ENCODE results near the gene BAIAP3.

The BAIAP3 gene

GRCh38 chr16:1374418-1375297, 41.2 kb downstream of the BAIAP3 start:
- DNase-seq: no peak

DNA sequence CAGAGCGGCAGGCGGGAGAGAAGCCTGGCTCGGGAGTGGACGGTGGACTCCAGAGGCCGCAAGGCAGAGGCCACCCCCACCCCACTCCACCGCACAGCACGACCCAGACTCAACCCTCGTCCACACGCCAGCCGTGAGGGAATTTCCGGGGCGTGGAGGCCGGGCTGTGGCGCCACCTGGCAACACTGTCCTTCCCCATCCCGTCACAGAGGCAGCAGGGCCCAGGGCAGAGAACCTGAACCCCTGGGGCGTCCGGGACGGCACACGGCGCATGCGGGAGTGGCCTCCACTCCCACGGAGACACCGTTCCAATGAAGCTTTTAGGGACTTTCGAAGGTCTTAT, 41.8 kb downstream of the BAIAP3 start:
- no peak for DNase-seq

DNA sequence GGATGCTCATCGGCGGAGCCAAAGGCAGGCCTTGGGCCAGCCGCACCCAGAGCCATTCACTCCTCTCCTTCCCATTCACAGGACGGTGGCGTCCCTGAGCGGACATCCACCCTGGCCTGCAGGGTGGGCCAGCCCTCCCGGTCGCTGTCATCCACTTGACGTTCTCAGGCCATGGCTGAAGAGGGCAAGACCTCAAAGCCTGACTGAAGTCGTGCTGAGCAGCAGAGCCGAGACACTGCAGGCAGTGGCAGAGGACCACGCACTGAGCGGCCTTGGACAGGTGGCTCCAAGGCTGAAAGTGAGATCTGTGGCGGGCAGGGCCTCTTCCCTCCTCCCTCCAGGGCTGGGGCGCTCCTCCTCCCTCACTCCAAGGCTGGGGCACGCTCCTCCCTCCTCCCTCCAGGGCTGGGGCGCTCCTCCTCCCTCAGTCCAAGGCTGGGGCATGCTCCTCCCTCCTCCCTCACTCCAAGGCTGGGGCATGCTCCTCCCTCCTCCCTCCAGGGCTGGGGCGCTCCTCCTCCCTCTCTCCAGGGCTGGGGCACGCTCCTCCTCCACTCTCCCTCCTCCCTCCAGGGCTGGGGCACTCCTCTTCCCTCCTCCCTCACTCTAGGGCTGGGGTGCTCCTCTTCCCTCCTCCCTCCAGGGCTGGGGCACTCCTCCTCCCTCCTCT, 42.4 kb downstream of the BAIAP3 start:
- no peak for DNase-seq

- DNase-seq: no peak
These were observed 44.1 kb downstream of the BAIAP3 start for GRCh38 chr16:1377406-1378010.

DNA sequence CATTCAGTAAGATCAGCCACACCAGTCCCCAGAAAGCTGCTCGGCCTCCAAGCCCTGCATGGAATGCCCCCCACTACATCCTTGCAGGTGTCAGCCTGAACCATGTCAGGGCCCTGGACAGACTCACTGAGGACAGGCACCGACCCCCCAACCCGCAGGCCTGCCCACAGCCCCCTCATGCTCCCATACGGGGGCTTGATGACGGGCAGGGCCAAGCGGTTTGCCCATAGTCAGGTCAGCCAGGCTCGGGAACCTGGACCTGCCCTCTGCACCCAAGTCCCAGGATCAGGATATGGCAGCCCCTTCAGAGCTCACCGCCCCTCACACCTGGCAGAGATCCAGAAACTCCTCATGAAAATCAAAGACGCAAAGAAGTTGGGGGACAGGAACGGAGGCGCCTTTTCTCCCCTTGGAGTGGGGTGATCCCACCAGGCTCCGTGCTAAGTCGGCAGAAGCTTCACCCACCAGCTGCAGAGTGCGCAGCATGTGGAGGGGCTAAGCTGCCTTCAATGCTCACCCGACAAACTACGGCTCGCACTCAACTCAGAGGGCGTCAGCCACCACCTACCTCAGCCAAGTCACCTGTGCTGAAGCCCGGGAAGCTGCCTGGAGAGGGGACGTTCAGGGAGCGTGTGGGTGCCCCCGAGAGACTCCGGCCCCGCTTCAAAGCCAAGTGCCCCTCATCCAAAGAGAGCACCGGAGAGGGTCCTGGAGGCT, 44.8 kb downstream of the BAIAP3 start:
- no peak for DNase-seq

DNA sequence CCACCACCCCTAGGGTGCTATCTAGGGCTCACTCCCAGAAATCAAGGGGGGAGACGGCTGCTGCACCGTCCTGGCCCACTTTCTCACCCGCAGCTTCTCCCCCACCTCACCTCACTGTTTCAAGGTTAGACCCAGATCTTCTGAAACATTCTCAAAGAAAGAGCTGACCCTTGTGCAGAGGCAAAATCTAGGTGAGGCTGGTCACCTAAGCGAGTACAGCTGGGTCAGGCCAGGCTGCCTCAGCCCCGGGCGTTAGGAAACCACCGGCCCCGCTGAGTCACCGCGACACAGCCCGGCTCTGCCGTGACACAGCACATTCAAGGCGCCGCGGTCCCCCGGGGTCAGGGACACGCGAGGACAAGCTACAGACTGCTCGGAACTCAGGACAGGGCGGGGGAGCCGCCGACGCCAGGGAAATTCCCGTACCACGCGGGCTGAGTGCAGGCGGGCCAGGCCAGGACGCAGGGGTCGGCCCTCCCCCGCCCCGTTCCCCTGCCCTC, 45.4 kb downstream of the BAIAP3 start:
- DNase-seq: no peak

DNA sequence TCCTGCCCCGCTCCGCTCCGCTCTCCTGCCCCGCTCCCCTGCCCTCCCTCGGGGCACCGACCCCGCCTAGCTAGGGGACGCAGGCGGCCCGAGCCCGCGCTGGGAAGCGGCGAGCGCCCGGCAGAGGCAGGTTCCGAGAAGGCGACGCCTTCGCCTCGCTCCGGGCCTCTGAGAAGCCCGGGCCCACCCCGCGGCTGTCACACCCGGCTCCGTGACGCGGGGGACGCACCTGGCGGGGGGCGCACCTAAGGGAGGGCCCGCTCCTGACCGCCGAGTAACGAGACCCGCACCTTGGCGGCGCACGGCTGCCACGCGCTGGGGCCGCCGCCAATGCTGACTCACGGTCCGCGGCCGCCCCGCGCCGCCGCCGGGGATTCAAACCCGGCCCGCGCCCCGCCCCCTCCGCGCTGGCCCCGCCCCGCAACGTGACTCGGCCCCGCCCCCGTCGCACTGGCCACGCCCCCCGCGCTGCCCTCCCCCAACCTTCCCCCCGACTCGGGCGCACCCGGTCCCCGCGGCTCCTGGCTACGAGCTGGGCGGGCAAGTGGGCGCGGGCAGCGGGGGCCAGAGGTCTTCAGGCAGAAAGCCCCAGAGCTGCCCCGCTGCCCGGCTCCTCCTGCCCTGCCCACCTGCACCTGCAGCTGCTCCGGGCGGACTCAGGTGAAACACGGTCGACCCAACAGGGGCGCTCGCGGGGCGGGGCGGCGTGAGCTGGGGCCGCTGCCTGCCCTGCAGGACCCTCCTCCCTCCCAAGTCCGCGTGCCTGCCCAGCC, 46.0 kb downstream of the BAIAP3 start:
- DNase-seq: peak; percentile 11

GRCh38 chr16:1380195-1380594, 46.8 kb downstream of the BAIAP3 start:
- no peak for DNase-seq

DNA sequence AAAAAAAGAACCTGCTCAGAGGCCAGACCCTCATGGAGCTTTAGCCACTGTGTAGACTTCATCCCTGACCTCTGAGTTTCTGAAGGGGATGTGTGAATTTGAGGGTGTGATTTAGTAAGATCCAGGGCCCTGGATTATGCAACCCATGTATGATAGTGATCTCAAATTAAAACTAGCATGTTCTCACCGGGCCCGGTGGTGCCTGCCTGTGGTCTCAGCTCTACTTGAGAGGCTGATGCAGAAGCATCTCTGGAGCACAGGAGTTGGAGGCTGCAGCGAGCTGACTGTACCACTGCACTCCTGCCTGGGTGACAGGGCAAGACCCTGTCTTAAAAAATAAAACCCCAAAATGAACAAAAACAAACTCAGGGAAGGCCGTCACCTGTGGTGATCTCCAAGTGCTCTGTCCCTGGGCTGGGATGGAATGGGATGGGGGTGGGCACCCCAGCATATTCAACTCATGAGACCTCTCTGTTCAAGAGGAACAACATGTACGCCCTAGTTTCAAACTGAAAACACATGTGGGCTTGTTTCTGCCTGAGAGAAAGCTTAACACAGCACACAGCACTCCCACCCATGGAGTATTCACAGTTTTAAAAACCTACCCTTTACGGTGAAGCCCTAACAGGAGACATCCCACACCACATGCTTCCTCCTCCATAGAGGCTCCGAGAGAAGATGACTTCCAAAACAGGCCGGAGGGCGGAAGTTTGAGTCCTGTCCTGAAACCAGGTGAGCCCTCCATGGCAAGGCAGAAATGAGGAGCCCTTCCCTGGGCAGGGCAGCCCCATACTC, 48.4 kb downstream of the BAIAP3 start:
- no peak for DNase-seq

DNA sequence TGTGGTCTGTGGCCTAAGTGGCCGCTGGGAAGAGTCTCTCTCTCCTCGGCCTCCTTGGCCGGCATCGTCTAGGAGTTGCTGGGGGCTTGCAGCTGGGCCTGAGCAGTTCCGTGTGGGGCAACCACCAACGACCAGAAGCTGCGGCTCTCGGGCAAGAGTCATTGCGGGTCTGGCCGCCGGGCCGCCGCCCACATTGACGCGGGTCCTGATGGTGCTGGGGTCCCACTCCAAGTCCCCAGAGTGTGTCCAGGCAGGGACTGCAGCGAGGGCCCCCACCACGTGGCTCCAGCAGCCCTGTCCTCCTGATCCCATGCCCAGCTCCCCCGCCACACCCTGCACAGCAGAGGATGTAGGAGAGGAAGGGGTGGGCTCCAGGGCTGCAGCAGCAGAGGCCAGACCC, 50.1 kb downstream of the BAIAP3 start:
- no peak for DNase-seq

DNA sequence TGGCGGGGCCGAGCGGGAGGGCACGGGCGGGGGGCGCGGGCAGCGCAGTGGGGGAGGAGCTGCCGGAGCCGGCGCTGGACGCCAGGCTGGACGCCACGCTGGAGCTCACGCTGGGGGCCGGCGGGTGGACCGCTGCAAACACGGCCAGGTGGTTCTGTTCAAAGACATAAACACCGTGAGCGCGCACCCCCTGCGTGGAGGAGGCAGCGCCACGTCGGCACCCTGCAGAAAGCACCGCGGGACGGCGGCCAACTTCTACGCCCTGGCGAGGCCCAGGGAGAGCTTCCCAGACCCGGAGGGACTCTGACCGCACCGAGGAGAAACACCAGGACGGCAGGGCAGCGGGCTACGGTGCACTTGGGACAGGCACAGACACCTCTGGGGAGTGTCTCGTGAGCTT, 51.8 kb downstream of the BAIAP3 start:
- no peak for DNase-seq

DNA sequence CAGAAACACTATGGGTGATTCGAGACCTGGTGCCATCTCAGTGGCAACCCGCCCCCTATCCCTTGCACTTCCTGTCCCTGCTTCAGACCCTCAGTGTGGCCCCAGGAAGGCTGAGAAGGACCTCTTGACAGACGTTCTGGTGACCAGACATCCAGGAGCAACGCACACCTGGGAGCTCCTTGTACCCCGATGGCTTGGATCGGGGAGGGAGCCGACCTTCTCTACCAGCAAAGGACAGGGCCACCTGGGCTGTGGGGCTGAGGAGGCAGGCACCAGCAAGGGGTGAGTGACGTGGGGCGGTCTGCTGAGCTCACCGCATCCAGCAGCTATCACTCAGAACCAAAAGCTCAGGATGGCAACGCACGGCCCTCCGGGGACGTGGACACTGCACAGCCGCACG, 53.9 kb downstream of the BAIAP3 start:
- DNase-seq: no peak

DNA sequence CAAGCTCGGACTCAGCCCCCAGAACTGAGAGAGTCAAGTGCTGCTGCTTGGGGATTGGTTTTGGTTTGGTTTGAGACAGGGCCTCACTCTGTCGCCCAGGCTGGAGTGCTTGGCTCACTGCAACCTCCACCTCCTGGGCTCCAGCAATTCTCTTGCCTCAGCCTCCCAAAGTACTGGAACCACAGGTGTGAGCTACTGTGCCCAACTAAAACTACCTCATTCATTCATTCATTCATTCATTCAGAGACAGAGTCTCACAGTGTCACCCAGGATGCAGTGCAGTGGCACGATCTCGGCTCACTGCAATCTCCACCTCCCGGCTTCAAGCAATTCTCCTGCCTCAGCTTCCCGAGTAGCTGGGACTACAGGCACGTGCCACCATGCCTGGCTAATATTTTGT, 56.3 kb downstream of the BAIAP3 start:
- no peak for DNase-seq

GRCh38 chr16:1390239-1390779, 56.9 kb downstream of the BAIAP3 start:
- DNase-seq: no peak

- no peak for DNase-seq
These were observed 59.4 kb downstream of the BAIAP3 start for GRCh38 chr16:1392826-1393225.

DNA sequence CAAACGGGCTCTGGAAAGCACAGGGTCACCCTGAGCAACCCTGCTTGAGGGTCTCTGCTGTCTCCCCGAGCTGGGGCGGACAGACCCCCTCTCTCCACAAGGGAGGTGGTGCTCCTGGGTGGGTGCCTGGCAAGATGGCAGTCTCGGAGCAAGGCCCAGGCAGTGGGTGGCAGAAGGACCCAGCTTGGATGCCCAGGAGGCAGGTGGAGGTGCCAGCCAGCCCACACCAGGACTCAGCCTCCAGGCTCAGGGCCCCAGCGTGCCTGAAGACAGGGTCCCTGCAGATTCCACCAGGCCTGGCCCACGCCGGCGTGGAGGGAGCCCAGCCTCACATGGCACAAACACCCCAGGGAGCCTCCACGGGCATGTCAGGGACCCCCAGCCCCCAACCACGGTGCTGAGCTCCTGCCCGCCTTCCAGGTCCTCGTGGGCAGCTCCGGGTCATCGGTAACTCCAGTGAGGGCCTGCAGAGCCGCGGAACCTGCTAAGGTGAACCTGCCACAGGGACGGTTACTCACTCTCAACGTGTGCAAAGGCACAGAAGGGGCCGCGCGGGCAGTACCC, 60.2 kb downstream of the BAIAP3 start:
- no peak for DNase-seq

DNA sequence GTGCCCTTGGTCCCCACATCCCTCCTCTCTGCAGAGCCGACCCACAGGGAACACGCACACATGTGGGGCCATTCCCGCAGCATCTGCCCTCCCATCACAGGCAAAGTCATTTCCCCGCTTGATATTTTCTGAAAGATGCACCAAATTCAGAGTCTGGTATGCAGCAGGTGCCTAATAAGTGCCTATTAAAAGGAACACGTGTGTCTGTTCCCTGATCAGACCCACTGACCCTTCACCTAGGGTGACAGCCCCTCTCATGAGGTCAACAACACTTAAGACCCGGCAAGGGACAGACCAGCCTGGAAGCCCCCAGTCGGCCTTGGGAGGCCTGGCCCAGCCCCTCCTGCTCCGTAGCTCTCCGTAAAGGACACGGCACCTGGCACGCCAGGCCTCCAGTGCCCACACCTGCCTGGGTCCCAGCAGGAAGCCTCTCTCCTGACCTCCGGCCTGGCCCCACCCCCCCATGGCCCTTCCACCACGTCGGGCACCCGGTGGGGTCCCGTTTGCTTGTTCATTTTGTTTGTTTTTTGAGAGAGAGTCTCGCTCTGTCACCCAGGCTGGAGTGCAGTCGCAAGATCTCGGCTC, 61.0 kb downstream of the BAIAP3 start:
- DNase-seq: no peak

- no peak for DNase-seq
These were observed 62.1 kb downstream of the BAIAP3 start for GRCh38 chr16:1395444-1396031.

DNA sequence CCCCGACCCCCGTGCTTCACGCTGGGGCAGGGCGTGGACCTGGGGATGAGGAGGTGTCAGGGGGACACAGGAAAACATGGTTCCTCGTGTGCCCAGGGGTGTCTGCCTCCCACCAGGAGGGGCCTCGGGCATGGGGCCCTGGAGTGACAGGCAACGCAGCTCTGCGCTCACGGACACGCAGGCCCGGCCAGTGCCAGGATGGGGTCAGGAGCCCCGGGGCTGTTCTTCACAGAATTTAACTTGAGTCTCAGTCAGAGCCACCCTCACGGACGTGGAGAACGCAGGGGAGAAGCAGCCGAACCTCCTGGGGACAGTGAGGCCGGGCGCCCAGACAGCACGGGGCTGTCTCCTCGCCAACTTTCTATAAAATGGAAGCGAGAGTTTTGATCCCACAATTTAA, 64.3 kb downstream of the BAIAP3 start:
- DNase-seq: no peak

- DNase-seq: no peak
These were observed 64.9 kb downstream of the BAIAP3 start for GRCh38 chr16:1398351-1398750.
